T-cell (primary cell): ENCODE results near the gene CDH4. TPM values are rescaled to one million over a fixed set of nuclear protein-coding genes. Genes with fewer than 3 reads are reported as not detected.

Experiments
- ATAC-seq, 4 experiments: fragments of 200-7000 bp in 3 of 4; fragments of 150-1000 bp in 1 of 4; cut with Tn5 transposase; replicated peaks in 1 of 4; 1 replicate in 3 of 4; 2 replicates in 1 of 4; pipeline ENCODE4 v1.10.0; 2021; ENCODE audit warnings: moderate library complexity in 3 of 4, mild to moderate bottlenecking in 2 of 4, moderate number of reproducible peaks in 1 of 4
- CTCF ChIA-PET, 2 donors: fragments of 300-600 bp; sonication (Branson Sonifier 250); formaldehyde crosslinking; loops; one replicate each; lab custom pipeline; 2022; ENCODE audit warnings: antibody characterized with exemption in 2 of 2; lab: Charles Lee
- POLR2A ChIA-PET, 2 donors: fragments of 300-600 bp; sonication (Branson Sonifier 250); formaldehyde crosslinking; loops; one replicate each; lab custom pipeline; 2022; ENCODE audit warnings: antibody characterized with exemption in 2 of 2; lab: Charles Lee
- DNase-seq, 35 experiments: peaks; one replicate each; pipeline versions ENCODE4 v3.0.0 to v3.0.0-alpha.2; 2013 to 2023
- H3K27ac ChIP-seq: one replicate; pipeline ENCODE4 v1.5.1; 2013; ENCODE audit warnings: low read length
- H3K27me3 ChIP-seq, 2 experiments: replicated peaks in 1 of 2; 1 replicate in 1 of 2; 2 replicates in 1 of 2; pipeline versions ENCODE4 v1.6.1 to v1.7.0; 2013; ENCODE audit warnings: low read length in 1 of 2, mixed read lengths in 1 of 2; ENCODE audit not compliant: control insufficient read depth in 2 of 2, insufficient read depth in 2 of 2; ENCODE audit errors: extremely low read depth in 1 of 2
- H3K36me3 ChIP-seq, 2 donors: 1 replicate in 1 of 2; 2 replicates in 1 of 2; pipeline versions ENCODE4 v1.6.1 to v1.7.0; 2013; ENCODE audit warnings: low read length in 1 of 2; ENCODE audit not compliant: control insufficient read depth in 2 of 2, insufficient read depth in 1 of 2; ENCODE audit errors: extremely low read depth in 1 of 2
- H3K4me1 ChIP-seq, 2 experiments: 1 replicate in 1 of 2; 2 replicates in 1 of 2; pipeline versions ENCODE4 v1.6.1 to v1.7.0; 2013; ENCODE audit warnings: low read length in 2 of 2, mixed read lengths in 1 of 2; ENCODE audit not compliant: insufficient read depth in 2 of 2, control insufficient read depth in 1 of 2; ENCODE audit errors: extremely low read depth in 1 of 2
- H3K4me3 ChIP-seq, 2 donors: 1 replicate in 1 of 2; 2 replicates in 1 of 2; pipeline versions ENCODE4 v1.5.1 to v1.7.0; 2013; ENCODE audit warnings: mild to moderate bottlenecking in 2 of 2, low read length in 1 of 2, moderate library complexity in 1 of 2; ENCODE audit not compliant: control insufficient read depth in 1 of 2; ENCODE audit errors: extremely low read depth in 1 of 2
- H3K9me3 ChIP-seq: 2 replicates; pipeline ENCODE4 v1.7.0; 2013
- H3K27ac Mint-ChIP-seq, 2 donors: one replicate each; pipeline ENCODE4 v1.8.0; 2020 to 2021; ENCODE audit warnings: mild to moderate bottlenecking in 2 of 2, mixed read lengths in 2 of 2
- H3K27me3 Mint-ChIP-seq, 2 donors: one replicate each; pipeline ENCODE4 v1.8.0; 2021 to 2022; ENCODE audit warnings: mixed read lengths in 2 of 2
- H3K36me3 Mint-ChIP-seq: one replicate; pipeline ENCODE4 v1.8.0; 2021; ENCODE audit warnings: mixed read lengths
- H3K4me1 Mint-ChIP-seq, 3 donors: one replicate each; pipeline ENCODE4 v1.8.0; 2020 to 2022; ENCODE audit warnings: mixed read lengths in 3 of 3, mild to moderate bottlenecking in 1 of 3
- H3K4me3 Mint-ChIP-seq, 3 donors: one replicate each; pipeline ENCODE4 v1.8.0; 2020 to 2022; ENCODE audit warnings: mild to moderate bottlenecking in 3 of 3, mixed read lengths in 3 of 3, moderate library complexity in 3 of 3
- H3K9me3 Mint-ChIP-seq, 3 donors: one replicate each; pipeline ENCODE4 v1.8.0; 2020 to 2022; ENCODE audit warnings: mixed read lengths in 3 of 3
- WGBS: methylation state at CpG from one replicate; pipeline ENCODE4 v1.1.5; 2013; ENCODE audit warnings: missing lambda C conversion rate; ENCODE audit not compliant: insufficient coverage; 5-methylcytosine and 5-hydroxymethylcytosine counted together
- total RNA-seq, 35 experiments: library from RNA in 6 of 35; stranded (reverse) in 6 of 35; fragments of 120-200 nt in 1 of 35; gene quantifications; one replicate each; pipeline versions ENCODE4 v1.2.1 to v1.2.4 and lab custom pipeline; 2013 to 2026

Gene CDH4
- total RNA-seq, 5 donors from 2014 or later (not counting 1 experiment from before 2014, with no cell fraction given): 0.06 to 0.64 (median 0.14) TPM

DNA sequence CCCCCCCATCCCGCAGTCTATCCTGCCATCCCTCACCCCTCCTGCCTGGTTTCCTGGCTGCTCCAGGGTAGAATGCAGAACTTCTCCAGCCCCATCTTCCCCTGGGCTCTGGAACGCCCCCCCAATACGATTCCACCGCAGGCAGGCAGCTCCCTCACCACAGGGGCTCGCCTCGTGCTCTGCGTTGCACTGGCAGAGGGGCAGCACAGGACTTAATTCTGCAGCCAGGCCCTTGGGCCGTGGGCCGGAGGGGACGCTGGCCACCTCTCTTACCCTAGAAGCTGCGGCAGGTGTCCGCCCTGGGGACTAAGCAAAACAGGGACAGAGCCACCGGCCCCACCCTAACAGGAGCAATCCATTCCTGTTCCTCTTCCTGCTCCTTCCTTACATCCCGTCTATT is 263.9 kb downstream of the CDH4 start:
- Histone ChIP-seq H3K27ac (no peak overlapping the region), H3K4me3 (no peak overlapping the region), H3K27me3 (peaks cover 0 to 5% of the 10 kb centered on the region in 2 experiments), H3K9me3 (no peaks in the 10 kb centered on the region), H3K36me3 (no peaks in the 10 kb centered on the region), H3K4me1 (no peaks in the 10 kb centered on the region)
- DNase-seq: no peak
- no peak for ATAC-seq
- H3K4me1 Mint-ChIP-seq: no peaks in the 10 kb centered on the region
- H3K27ac Mint-ChIP-seq: no peak overlapping the region
- ChIA-PET CTCF (no interaction called here), POLR2A (no interaction called here)
- H3K4me3 Mint-ChIP-seq: no peak overlapping the region
- no peaks in the 10 kb centered on the region for H3K36me3 Mint-ChIP-seq
- H3K27me3 Mint-ChIP-seq: no peaks in the 10 kb centered on the region
- WGBS: 73% methylated on average over 14 of the region's 14 CpGs
- H3K9me3 Mint-ChIP-seq: peaks cover 0 to 6% (median 0%) of the 10 kb centered on the region in 3 donors

DNA sequence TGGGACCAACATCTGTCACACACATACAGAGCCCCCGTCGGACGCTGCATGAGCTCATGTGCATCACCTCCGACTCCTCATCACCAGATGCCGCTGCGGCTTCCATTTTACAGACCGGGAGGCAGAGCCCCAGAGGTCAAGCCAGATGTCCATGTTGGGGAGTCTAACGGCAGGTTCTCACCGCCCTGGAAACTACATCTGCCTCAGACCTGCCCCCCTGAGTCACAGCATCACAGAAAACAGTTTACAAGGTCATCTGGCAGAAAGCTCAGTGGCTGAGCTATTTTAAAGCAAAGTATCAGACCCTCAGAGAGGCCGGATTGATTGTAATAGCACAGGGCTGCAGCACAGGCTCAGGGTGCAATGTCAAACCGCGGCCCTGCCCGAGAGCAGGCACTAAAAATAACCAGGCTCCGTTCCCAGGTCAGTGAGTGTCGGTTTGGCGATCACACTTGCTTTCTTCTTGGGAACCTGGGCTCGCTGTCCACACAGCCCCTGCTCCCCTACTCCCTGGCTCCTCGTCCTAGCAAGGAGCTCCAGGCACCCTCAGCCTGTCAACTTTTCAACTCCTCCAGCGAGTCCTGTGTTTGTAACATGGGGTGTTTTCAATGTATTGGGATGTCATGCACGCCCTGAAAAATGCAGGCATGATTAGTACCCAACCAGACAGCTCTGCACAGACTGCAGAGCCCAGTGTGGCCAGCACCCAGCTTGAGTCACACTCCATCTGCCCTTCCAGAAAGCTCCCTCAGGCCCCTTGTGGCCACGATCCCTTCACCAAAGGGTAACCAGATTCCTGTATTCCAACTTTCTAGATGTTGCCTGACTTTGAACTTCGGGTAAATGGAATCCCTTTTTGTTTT is 264.5 kb downstream of the CDH4 start:
- no peaks in the 10 kb centered on the region for H3K4me1 ChIP-seq
- WGBS: 85% methylated on average over 15 of the region's 22 CpGs
- H3K27me3 Mint-ChIP-seq: no peaks in the 10 kb centered on the region
- CTCF ChIA-PET: no interaction called here
- no peak overlapping the region for H3K27ac ChIP-seq
- no peaks in the 10 kb centered on the region for H3K36me3 ChIP-seq
- POLR2A ChIA-PET: no interaction called here
- no peaks in the 10 kb centered on the region for H3K4me1 Mint-ChIP-seq
- ATAC-seq (no peak), DNase-seq (no peak)
- peaks cover 0 to 6% (median 0%) of the 10 kb centered on the region in 3 donors for H3K9me3 Mint-ChIP-seq
- no peak overlapping the region for H3K27ac Mint-ChIP-seq
- no peak overlapping the region for H3K4me3 ChIP-seq
- no peaks in the 10 kb centered on the region for H3K36me3 Mint-ChIP-seq
- H3K27me3 ChIP-seq: peaks cover 0 to 5% of the 10 kb centered on the region in 2 experiments
- H3K4me3 Mint-ChIP-seq: no peak overlapping the region
- no peaks in the 10 kb centered on the region for H3K9me3 ChIP-seq

DNA sequence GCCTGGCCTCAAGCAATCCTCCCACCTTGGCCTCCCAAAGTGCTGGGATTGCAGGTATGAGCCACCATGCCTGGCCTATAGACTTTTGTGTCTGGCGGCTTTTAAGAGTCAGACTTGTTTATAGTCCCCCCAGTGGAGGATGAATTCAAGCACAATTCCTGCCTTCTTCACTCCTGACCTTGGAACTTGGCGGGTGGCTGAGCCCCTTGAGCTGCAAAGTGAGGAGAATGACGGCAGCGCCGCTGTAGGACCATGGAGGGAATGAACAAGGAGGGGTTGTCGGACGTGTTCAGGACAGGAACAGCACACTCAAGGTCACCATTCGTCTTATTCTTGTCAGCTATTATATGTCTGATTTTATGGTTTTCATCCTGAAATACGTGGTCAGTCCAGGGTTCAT is 265.4 kb downstream of the CDH4 start:
- Mint-ChIP-seq H3K9me3 (peaks cover 0 to 6% (median 0%) of the 10 kb centered on the region in 3 donors), H3K4me1 (no peaks in the 10 kb centered on the region), H3K27me3 (no peaks in the 10 kb centered on the region), H3K27ac (no peak overlapping the region), H3K4me3 (no peak overlapping the region), H3K36me3 (no peaks in the 10 kb centered on the region)
- Histone ChIP-seq H3K36me3 (no peaks in the 10 kb centered on the region), H3K4me3 (no peak overlapping the region), H3K9me3 (no peaks in the 10 kb centered on the region), H3K4me1 (no peaks in the 10 kb centered on the region), H3K27ac (no peak overlapping the region), H3K27me3 (peaks cover 0 to 9% of the 10 kb centered on the region in 2 experiments)
- no peak for DNase-seq
- ATAC-seq: no peak
- ChIA-PET POLR2A (no interaction called here), CTCF (no interaction called here)
- 83% methylated on average over 7 of the region's 9 CpGs for WGBS

DNA sequence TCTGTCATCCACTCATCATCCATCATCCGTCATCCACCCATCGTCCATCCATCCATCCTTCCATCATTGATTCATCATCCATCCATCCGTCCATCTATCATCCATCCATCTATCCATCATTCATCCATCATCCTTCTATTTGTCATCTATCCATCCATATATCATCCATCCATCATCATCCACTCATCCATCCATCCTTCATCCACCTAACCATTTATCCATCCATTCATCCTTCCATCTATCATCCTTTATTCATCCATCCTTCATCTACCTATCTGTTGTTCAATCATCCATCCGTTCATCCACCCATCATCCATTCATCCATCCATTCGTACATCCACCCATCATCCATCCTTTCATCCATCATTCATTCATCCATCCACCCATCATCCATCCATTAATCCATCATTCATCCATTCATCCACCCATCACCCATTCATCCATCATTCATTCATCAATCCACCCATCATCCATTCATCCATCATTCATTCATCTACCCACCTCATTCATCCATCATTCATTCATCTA is 266.4 kb downstream of the CDH4 start:
- no peaks in the 10 kb centered on the region for H3K9me3 ChIP-seq
- no peaks in the 10 kb centered on the region for H3K36me3 ChIP-seq
- CTCF ChIA-PET: no interaction called here
- POLR2A ChIA-PET: no interaction called here
- Mint-ChIP-seq H3K4me3 (no peak overlapping the region), H3K36me3 (no peaks in the 10 kb centered on the region), H3K9me3 (peaks cover 0 to 6% (median 0%) of the 10 kb centered on the region in 3 donors), H3K27me3 (peaks cover 0 to 4% of the 10 kb centered on the region in 2 donors), H3K4me1 (no peaks in the 10 kb centered on the region), H3K27ac (no peak overlapping the region)
- 90% methylated on average over 5 of the region's 5 CpGs for WGBS
- DNase-seq (no peak), ATAC-seq (no peak)
- no peaks in the 10 kb centered on the region for H3K4me1 ChIP-seq
- peaks cover 0 to 9% of the 10 kb centered on the region in 2 experiments for H3K27me3 ChIP-seq
- H3K4me3 ChIP-seq: no peak overlapping the region
- no peak overlapping the region for H3K27ac ChIP-seq

DNA sequence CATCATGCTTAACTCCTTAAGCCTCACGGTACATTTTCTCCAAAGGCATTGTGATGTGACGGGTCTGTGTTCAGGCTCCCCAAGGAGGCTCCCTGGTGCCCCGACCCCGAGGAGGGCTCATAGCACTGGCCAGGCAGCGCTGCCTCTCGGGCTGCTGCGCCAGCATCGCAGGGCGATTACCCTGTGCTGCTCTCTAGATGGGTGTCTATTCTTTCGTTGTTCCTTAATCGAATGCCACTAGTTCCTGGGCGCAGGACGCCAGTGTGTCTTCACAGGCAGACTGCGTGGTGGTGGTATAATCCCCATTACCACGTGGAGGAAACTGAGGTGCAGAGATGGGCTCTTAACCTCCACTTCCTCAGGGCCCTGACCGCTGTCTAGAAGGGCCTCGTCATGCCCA is 267.4 kb downstream of the CDH4 start:
- H3K4me3 Mint-ChIP-seq: no peak overlapping the region
- Histone ChIP-seq H3K27me3 (peaks cover 0 to 9% of the 10 kb centered on the region in 2 experiments), H3K27ac (no peak overlapping the region), H3K4me3 (no peak overlapping the region), H3K9me3 (no peaks in the 10 kb centered on the region), H3K4me1 (no peaks in the 10 kb centered on the region), H3K36me3 (no peaks in the 10 kb centered on the region)
- no peak for DNase-seq
- peaks cover 0 to 6% (median 0%) of the 10 kb centered on the region in 3 donors for H3K9me3 Mint-ChIP-seq
- peaks cover 0 to 4% of the 10 kb centered on the region in 2 donors for H3K27me3 Mint-ChIP-seq
- H3K27ac Mint-ChIP-seq: no peak overlapping the region
- ChIA-PET CTCF (no interaction called here), POLR2A (no interaction called here)
- WGBS: 87% methylated on average over 17 of the region's 17 CpGs
- no peaks in the 10 kb centered on the region for H3K4me1 Mint-ChIP-seq
- H3K36me3 Mint-ChIP-seq: no peaks in the 10 kb centered on the region
- no peak for ATAC-seq

DNA sequence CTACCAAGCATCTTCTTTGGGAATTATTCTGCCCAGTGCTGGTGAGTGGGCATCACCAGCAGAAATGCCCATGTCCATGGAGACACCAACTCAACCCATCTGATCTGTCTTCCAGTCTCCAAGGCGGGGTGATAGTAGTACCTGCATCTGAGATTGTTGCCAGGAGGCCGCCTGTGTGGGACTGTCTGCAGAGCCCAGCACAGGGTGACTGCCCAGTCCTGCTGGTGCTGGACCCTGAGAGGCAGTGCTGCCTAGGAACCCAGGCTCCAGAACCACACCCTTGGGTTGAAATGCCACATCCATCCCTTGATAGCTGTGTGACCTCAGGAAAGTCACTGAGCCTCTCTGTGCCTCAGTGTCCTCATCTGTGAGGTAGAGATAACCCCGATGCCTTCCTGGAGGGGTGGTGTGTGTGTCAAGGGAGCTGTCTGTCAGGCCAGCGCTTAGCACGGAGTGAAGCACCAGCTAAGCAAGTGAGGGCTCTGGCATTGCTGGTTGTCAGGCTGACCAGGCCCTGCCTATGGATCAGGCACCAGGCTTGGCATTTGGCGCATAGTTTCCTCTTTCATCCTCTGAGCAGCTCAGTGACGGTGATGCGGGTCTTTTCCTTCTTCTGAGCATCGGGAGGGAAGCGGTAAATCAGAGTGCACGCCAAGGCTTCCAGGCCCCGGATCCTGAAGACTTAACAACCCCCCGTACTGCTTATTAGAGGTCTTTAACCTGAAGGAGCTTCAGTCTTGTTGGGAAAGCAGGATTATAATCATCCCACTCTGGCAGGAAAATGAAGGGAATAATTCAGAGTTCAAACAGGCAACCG is 268.2 kb downstream of the CDH4 start:
- ChIA-PET POLR2A (no interaction called here), CTCF (no interaction called here)
- no peaks in the 10 kb centered on the region for H3K36me3 Mint-ChIP-seq
- H3K4me3 Mint-ChIP-seq: no peak overlapping the region
- H3K27me3 Mint-ChIP-seq: peaks cover 4% of the 10 kb centered on the region in 2 donors
- 88% methylated on average over 6 of the region's 14 CpGs for WGBS
- no peaks in the 10 kb centered on the region for H3K4me1 Mint-ChIP-seq
- Histone ChIP-seq H3K27me3 (peaks cover 0 to 5% of the 10 kb centered on the region in 2 experiments), H3K4me3 (no peak overlapping the region), H3K36me3 (no peaks in the 10 kb centered on the region), H3K9me3 (no peaks in the 10 kb centered on the region), H3K27ac (no peak overlapping the region), H3K4me1 (no peaks in the 10 kb centered on the region)
- ATAC-seq (no peak), DNase-seq (no peak)
- H3K27ac Mint-ChIP-seq: no peak overlapping the region
- H3K9me3 Mint-ChIP-seq: peaks cover 0 to 6% (median 0%) of the 10 kb centered on the region in 3 donors
